HepG2 (cell line): ENCODE data around the gene TALDO1. TPM values are rescaled to one million over a fixed set of nuclear protein-coding genes. Genes with fewer than 3 reads are reported as not detected.

ENCODE experiments used
- ATAC-seq: fragments of 200-7000 bp; cut with Tn5 transposase; 3 replicates; pipeline ENCODE4 v1.9.1; 2020; ENCODE audit warnings: mild to moderate bottlenecking, moderate library complexity
- BruUV-seq: library from RNA; stranded (reverse); fragments of 400-500 nt; replicated peaks from 2 replicates; lab custom pipeline; 2021; lab: Mats Ljungman, UMichigan
- CTCF ChIA-PET: fragments of 300-600 bp; formaldehyde crosslinking; extraction: SDS; loops from one replicate; lab custom pipeline; 2021; ENCODE audit warnings: low total read pairs, inconsistent platforms, low intra/inter-chr PET ratio; lab: Yijun Ruan, JAX
- POLR2A ChIA-PET: fragments of 350-600 bp; sonication (Branson Sonifier 250); formaldehyde crosslinking; loops from one replicate; lab custom pipeline; 2020; ENCODE audit warnings: antibody characterized with exemption, inconsistent platforms; lab: Yijun Ruan, JAX
- DNase-seq: peaks from one replicate; pipeline ENCODE4 v3.0.0-alpha.2; 2015; ENCODE audit warnings: low spot score
- FAIRE-seq: peaks from 3 replicates; lab custom pipeline; 2011; peaks lifted over from hg19 to GRCh38; lab: Jason Lieb, UNC
- H2AFZ ChIP-seq: one replicate; pipeline ENCODE4 v1.6.1; 2011; ENCODE audit warnings: low read length, inconsistent platforms
- H3K27ac ChIP-seq: fragments of 300-600 bp; 3 replicates; pipeline ENCODE4 v1.8.0; 2011; ENCODE audit warnings: mixed run types, mild to moderate bottlenecking, mixed read lengths, low read length, inconsistent platforms; ENCODE audit not compliant: insufficient read depth; ENCODE audit errors: extremely low read length
- H3K27me3 ChIP-seq, 2 experiments: fragments of 200-600 bp in 1 of 2; 2 replicates in 1 of 2; 3 replicates in 1 of 2; pipeline versions ENCODE4 v1.6.0 to v1.8.0; 2011; ENCODE audit warnings: low read length in 2 of 2, mild to moderate bottlenecking in 2 of 2, moderate library complexity in 2 of 2, inconsistent platforms in 1 of 2; ENCODE audit not compliant: insufficient read depth in 2 of 2, control insufficient read depth in 1 of 2
- H3K36me3 ChIP-seq, 2 experiments: fragments of 200-600 bp in 1 of 2; replicated peaks in 1 of 2; 2 replicates in 1 of 2; 3 replicates in 1 of 2; pipeline versions ENCODE4 v1.5.1 to v1.8.0; 2011; ENCODE audit warnings: low read length in 2 of 2, inconsistent platforms in 1 of 2; ENCODE audit not compliant: insufficient read depth in 2 of 2, control insufficient read depth in 1 of 2
- H3K4me1 ChIP-seq: 2 replicates; pipeline ENCODE4 v1.5.1; 2012; ENCODE audit warnings: low read length, inconsistent platforms; ENCODE audit not compliant: insufficient read depth
- H3K4me2 ChIP-seq: 2 replicates; pipeline ENCODE4 v1.6.0; 2011; ENCODE audit warnings: low read depth, low read length, inconsistent platforms
- H3K4me3 ChIP-seq, 3 experiments: fragments of 200-600 bp in 1 of 3; sonication (generic), shearing (Covaris generic) in 1 of 3; replicated peaks in 1 of 3; 2 replicates each; pipeline ENCODE4 v1.5.1; 2011 to 2016; ENCODE audit warnings: low read length in 3 of 3, inconsistent platforms in 2 of 3, low read depth in 2 of 3, mild to moderate bottlenecking in 2 of 3, control low read depth in 1 of 3, mixed read lengths in 1 of 3; ENCODE audit not compliant: insufficient read depth in 1 of 3
- H3K79me2 ChIP-seq: one replicate; pipeline ENCODE4 v1.6.1; 2011; ENCODE audit warnings: low read length, inconsistent platforms; ENCODE audit not compliant: insufficient read depth
- H3K9ac ChIP-seq: 2 replicates; pipeline ENCODE4 v1.6.0; 2011; ENCODE audit warnings: mild to moderate bottlenecking, low read depth, low read length, inconsistent platforms; ENCODE audit not compliant: insufficient read depth
- H3K9me3 ChIP-seq: 2 replicates; pipeline ENCODE4 v1.5.1; 2012; ENCODE audit warnings: mild to moderate bottlenecking, low read length
- H4K20me1 ChIP-seq: 2 replicates; pipeline ENCODE4 v1.6.0; 2011; ENCODE audit warnings: inconsistent platforms, mild to moderate bottlenecking, low read length, moderate library complexity; ENCODE audit not compliant: insufficient read depth
- ADNP ChIP-seq: sonication (generic); formaldehyde crosslinking; IDR thresholded peaks from 2 replicates; pipeline ENCODE4 v1.4.0; 2020; ENCODE audit warnings: missing genetic modification reagents
- AGO1 ChIP-seq: fragments of 200-400 bp; formaldehyde crosslinking; IDR thresholded peaks from 2 replicates; pipeline ENCODE4 v1.6.1; 2017; ENCODE audit warnings: mild to moderate bottlenecking, low read depth, low read length, moderate library complexity; ENCODE audit not compliant: poor library complexity, severe bottlenecking
- HNRNPL ChIP-seq: fragments of 200-400 bp; formaldehyde crosslinking; IDR thresholded peaks from 2 replicates; pipeline ENCODE4 v1.6.1; 2017; ENCODE audit warnings: mild to moderate bottlenecking, low read depth, low read length
- RAD21 ChIP-seq: fragments of 450-650 bp; formaldehyde crosslinking; IDR thresholded peaks from 2 replicates; pipeline ENCODE4 v1.5.0; 2020; ENCODE audit warnings: mild to moderate bottlenecking
- SP5 ChIP-seq: IDR thresholded peaks from 2 replicates; pipeline ENCODE4 v1.6.1; 2016; ENCODE audit warnings: low read depth, borderline replicate concordance
- STAG1 ChIP-seq: sonication (generic); formaldehyde crosslinking; IDR thresholded peaks from 2 replicates; pipeline ENCODE4 v1.4.0; 2020; ENCODE audit warnings: missing genetic modification reagents
- USF2 ChIP-seq, 2 experiments: sonication (generic) in 1 of 2; formaldehyde crosslinking in 1 of 2; IDR thresholded peaks; 2 replicates each; pipeline versions ENCODE4 v1.5.1 to v1.6.1; 2011 to 2020; ENCODE audit warnings: borderline replicate concordance in 1 of 2, low read depth in 1 of 2, low read length in 1 of 2, mild to moderate bottlenecking in 1 of 2, missing genetic modification reagents in 1 of 2, moderate library complexity in 1 of 2
- ZBTB46 ChIP-seq: sonication (generic); formaldehyde crosslinking; IDR thresholded peaks from 2 replicates; pipeline ENCODE4 v1.4.0; 2020; ENCODE audit warnings: mild to moderate bottlenecking, missing genetic modification reagents, borderline replicate concordance
- ZNF441 ChIP-seq: sonication (generic); formaldehyde crosslinking; IDR thresholded peaks from 2 replicates; pipeline ENCODE4 v1.7.0; 2021; ENCODE audit warnings: missing genetic modification reagents, borderline replicate concordance
- WGBS: methylation state at CpG from one replicate; pipeline ENCODE4 v1.1.6; 2017; ENCODE audit warnings: low lambda C conversion rate; 5-methylcytosine and 5-hydroxymethylcytosine counted together
- in situ Hi-C: cut with HindIII; loops from 2 replicates; pipeline ENCODE4 v1.10.0; 2017; ENCODE audit warnings: low pct_unique_long_range_greater_than_20kb; ENCODE audit not compliant: extremely low pct_ligation_motif_present
- intact Hi-C: fragments of 100-400 bp; cut with micrococcal nuclease; formaldehyde crosslinking; loops from one replicate; pipeline ENCODE4 v1.10.0; 2022; ENCODE audit not compliant: unreplicated experiment
- polyA plus RNA-seq, 8 experiments: library from polyadenylated mRNA; depleted of rRNA in 3 of 8; stranded (reverse) in 7 of 8; unstranded in 1 of 8; fragments of >200 nt; fragmentation: Illumina TruSeq in 4 of 8; extraction: Trizol in 4 of 8; gene quantifications; 2 replicates each; pipeline versions ENCODE4 v1.2.1 to v1.2.3, GENCODE V29; 2011 to 2016; ENCODE audit warnings: low read depth in 4 of 8, missing spikeins in 1 of 8, mixed read lengths in 1 of 8; ENCODE audit not compliant: insufficient read depth in 1 of 8
- total RNA-seq, 5 experiments: library from RNA; depleted of rRNA; stranded (reverse); fragments of >200 nt; fragmentation: Illumina TruSeq; extraction: Trizol; gene quantifications; 2 replicates each; pipeline ENCODE4 v1.2.3, GENCODE V29; 2016; ENCODE audit warnings: low read depth in 1 of 5
- TF ChIP-seq, protein P1 (sequence below): sonication (generic); formaldehyde crosslinking; IDR thresholded peaks from 2 replicates; pipeline ENCODE4 v1.4.0; 2020; ENCODE audit warnings: missing genetic modification reagents
- TF ChIP-seq, protein P2 (sequence below): sonication (generic); formaldehyde crosslinking; IDR thresholded peaks from 2 replicates; pipeline ENCODE4 v1.4.0; 2020; ENCODE audit warnings: missing genetic modification reagents, mild to moderate bottlenecking, borderline replicate concordance
- TF ChIP-seq, protein P3 (sequence below): sonication (generic); formaldehyde crosslinking; IDR thresholded peaks from 2 replicates; pipeline ENCODE4 v1.5.0; 2020; ENCODE audit warnings: mild to moderate bottlenecking, missing genetic modification reagents, moderate library complexity

TALDO1 gene
- total and polyA plus RNA-seq, 2 of the 13 experiments (the other 11 are each of a cell fraction or from before 2014, with no cell fraction given), result 107 to 240 TPM

DNA sequence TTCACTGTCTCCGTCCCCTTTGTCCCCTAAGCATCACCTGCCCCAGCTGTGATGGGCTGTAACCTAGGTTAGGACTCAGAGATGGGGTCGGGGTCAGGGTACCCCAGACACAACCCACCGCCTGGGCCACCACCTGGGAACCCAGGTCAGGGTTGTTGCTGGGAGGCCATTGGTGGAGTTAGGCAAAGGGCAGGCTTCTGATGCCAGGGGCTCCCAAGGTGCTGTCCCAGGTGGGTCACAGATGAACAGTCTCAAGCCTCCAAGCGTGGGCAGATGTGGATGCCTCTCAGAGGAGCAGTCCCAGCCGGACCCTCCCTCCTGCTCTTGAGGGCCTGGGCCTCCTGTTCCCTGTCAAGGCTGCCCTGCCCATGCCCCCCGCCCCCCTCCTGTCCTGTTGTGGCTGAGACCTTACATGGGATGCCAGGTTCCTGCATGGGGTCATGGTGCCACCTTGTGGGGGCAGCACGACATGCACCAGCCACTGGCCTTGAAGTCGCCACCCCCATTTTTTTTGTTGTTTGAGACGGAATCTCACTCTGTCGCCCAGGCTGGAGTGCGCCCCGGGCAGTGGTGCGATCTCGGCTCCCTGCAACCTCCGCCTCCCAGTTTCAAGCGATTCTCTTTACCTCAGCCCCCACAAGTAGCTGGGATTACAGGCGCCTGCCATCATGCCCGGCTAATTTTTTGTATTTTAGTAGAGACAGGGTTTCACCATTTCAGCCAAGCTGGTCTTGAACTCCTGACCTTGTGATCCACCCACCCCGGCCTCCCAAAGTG lies 17.9 kb downstream of the TALDO1 start:
- ChIA-PET POLR2A (interaction anchor here (0.7 kb wide), 1 partner anchor 10 kb away, joined by 3 read pairs; no protein-coding TSS in a partner anchor), CTCF (interaction anchor here (1.7 kb wide), 1 partner anchor 37 kb away, joined by 11 read pairs; no protein-coding TSS in a partner anchor)
- FAIRE-seq, result no peak
- no peak overlapping the region for H3K9ac ChIP-seq
- no peak overlapping the region for H2AFZ ChIP-seq
- H3K27me3 ChIP-seq, result no peaks in the 10 kb centered on the region
- no peak overlapping the region for H3K4me2 ChIP-seq
- no peaks in the 10 kb centered on the region for H3K9me3 ChIP-seq
- 91% methylated on average over 17 of the region's 19 CpGs for WGBS
- intact Hi-C loops (loop anchor here (2.0 kb wide), 1 partner anchor 102 kb away; no protein-coding TSS in a partner anchor), in situ Hi-C loops (loop anchor here (5.0 kb wide), 1 partner anchor 103 kb away; no protein-coding TSS in a partner anchor)
- ATAC-seq, result peak; percentile 51
- peaks cover 9% of the 10 kb centered on the region; the same call in 1 of the 2 replicates for H4K20me1 ChIP-seq
- no peak overlapping the region for H3K4me3 ChIP-seq
- no peaks in the 10 kb centered on the region for H3K79me2 ChIP-seq
- peak; percentile 35 for DNase-seq
- H3K4me1 ChIP-seq, result peaks cover 7% of the 10 kb centered on the region
- no TSS peak for BruUV-seq
- H3K36me3 ChIP-seq, result peaks cover 19 to 55% of the 10 kb centered on the region in 2 experiments
- no peak overlapping the region for H3K27ac ChIP-seq
- TF ChIP-seq AGO1 (peak; percentile 93), USF2 (IDR thresholded peaks at IDR 0.05; ENCODE audit: low read depth, low read length) (no peak), USF2 (CRISPR knock-in tag; IDR thresholded peaks at IDR 0.05; ENCODE audit: borderline replicate concordance) (no peak), HNRNPL (0 out of 2 replicates have a peak, but pooled peaks have one; percentile 81), STAG1 (CRISPR knock-in tag) (peak; percentile 74), ZNF441 (CRISPR knock-in tag) (0 out of 2 replicates have a peak, but pooled peaks have one; percentile 22), SP5 (CRISPR knock-in tag) (no peak), RAD21 (CRISPR knock-in tag) (peak; percentile 73), ADNP (CRISPR knock-in tag) (no peak), ZBTB46 (CRISPR knock-in tag) (no peak)
- TF ChIP-seq, protein P1, sequence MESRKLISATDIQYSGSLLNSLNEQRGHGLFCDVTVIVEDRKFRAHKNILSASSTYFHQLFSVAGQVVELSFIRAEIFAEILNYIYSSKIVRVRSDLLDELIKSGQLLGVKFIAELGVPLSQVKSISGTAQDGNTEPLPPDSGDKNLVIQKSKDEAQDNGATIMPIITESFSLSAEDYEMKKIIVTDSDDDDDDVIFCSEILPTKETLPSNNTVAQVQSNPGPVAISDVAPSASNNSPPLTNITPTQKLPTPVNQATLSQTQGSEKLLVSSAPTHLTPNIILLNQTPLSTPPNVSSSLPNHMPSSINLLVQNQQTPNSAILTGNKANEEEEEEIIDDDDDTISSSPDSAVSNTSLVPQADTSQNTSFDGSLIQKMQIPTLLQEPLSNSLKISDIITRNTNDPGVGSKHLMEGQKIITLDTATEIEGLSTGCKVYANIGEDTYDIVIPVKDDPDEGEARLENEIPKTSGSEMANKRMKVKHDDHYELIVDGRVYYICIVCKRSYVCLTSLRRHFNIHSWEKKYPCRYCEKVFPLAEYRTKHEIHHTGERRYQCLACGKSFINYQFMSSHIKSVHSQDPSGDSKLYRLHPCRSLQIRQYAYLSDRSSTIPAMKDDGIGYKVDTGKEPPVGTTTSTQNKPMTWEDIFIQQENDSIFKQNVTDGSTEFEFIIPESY (CRISPR knock-in tag), result peak; percentile 84
- TF ChIP-seq, protein P2, sequence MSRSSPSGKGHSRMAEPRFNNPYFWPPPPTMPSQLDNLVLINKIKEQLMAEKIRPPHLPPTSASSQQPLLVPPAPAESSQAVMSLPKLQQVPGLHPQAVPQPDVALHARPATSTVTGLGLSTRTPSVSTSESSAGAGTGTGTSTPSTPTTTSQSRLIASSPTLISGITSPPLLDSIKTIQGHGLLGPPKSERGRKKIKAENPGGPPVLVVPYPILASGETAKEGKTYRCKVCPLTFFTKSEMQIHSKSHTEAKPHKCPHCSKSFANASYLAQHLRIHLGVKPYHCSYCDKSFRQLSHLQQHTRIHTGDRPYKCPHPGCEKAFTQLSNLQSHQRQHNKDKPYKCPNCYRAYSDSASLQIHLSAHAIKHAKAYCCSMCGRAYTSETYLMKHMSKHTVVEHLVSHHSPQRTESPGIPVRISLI (CRISPR knock-in tag), result peak; percentile 45; the same call in 1 of the 2 replicates
- TF ChIP-seq, protein P3, sequence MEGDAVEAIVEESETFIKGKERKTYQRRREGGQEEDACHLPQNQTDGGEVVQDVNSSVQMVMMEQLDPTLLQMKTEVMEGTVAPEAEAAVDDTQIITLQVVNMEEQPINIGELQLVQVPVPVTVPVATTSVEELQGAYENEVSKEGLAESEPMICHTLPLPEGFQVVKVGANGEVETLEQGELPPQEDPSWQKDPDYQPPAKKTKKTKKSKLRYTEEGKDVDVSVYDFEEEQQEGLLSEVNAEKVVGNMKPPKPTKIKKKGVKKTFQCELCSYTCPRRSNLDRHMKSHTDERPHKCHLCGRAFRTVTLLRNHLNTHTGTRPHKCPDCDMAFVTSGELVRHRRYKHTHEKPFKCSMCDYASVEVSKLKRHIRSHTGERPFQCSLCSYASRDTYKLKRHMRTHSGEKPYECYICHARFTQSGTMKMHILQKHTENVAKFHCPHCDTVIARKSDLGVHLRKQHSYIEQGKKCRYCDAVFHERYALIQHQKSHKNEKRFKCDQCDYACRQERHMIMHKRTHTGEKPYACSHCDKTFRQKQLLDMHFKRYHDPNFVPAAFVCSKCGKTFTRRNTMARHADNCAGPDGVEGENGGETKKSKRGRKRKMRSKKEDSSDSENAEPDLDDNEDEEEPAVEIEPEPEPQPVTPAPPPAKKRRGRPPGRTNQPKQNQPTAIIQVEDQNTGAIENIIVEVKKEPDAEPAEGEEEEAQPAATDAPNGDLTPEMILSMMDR (CRISPR knock-in tag), result peak; percentile 86
